Nucleus accumbens (tissue), 56 donors: Measurements from ENCODE around the gene CCNY.
"Not testable (repeated sequence)": the region's sequence is repeated elsewhere in the genome, so short reads cannot be mapped to it uniquely, and the experiment has no call there.

ENCODE experiments used
- DNase-seq, 56 donors: peaks; one replicate each; lab custom pipeline; 2025; lab: John Stamatoyannopoulos, UW

CCNY gene

GRCh38 chr10:35353805-35354204 is 17.5 kb downstream of the CCNY start:
- no peak for DNase-seq

- not testable (repeated sequence) for DNase-seq
Observed at GRCh38 chr10:35354257-35354656, 17.9 kb downstream of the CCNY start.

DNA sequence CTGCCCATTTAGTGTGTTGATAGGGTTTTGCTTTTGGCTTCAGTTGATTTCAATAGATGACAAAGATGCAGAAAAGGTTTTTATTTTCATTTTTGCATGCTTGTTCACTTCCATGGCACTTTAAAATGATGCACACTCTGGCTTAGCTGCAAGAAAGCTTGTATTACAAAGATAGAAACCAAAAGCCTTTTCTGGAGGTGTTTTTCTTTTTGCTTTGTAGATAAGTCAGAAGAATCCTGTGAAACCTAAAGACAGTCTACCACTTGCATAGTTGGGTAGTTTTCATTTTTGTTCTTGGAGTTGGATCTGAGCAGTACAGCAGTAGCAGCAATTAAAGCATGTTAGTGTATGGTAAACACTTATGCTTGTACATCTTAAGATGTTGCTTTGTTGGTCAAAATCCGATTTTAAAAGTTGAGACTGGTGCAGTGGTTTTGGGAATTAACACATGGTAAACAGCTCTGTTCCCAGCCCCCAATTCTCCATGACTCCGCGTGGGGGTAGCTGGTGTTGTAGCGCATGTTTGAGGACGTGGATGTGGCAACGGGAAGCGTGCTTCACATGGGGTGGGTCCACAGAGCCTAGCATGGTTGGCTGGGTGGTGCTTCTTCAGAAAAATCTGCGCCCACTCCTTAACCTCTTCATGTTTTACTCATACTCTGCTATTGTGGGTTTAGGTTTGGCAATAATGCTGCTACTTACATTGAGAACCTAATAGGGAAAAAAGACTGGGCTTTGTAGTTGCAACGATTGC is 19.8 kb downstream of the CCNY start:
- DNase-seq: peak in 6 of 56 donors; percentile 19 to 49 (median 30)

GRCh38 chr10:35356725-35357092 is 20.4 kb downstream of the CCNY start:
- DNase-seq: no peak

- no peak for DNase-seq
Observed at GRCh38 chr10:35359056-35359455, 22.7 kb downstream of the CCNY start.

- DNase-seq: no peak
Observed at GRCh38 chr10:35359873-35360272, 23.6 kb downstream of the CCNY start.

GRCh38 chr10:35362701-35363350 is 26.5 kb downstream of the CCNY start:
- no peak for DNase-seq

DNA sequence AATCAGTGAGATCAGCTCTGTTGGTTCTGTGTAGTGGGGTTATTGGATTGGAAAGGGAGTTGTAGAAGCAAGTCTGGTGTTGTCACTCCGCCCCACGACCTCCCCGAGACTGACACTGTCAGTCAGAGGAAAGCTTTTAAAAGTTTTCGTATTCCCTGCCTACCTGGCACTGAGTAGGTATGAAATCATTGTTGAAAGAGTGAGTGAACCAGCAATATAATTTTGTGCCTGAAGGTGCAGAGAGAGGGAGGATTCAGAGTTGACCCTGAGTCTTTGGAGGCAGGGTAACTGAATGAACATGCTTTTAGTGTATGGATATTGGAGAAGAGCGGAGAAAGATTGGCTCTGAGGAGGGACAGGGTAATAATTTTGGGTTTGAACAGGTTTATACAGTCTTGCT is 27.3 kb downstream of the CCNY start:
- no peak for DNase-seq

GRCh38 chr10:35364808-35365207 is 28.5 kb downstream of the CCNY start:
- no peak for DNase-seq

- no peak for DNase-seq
Observed at GRCh38 chr10:35365994-35366393, 29.7 kb downstream of the CCNY start.

- DNase-seq: no peak
Observed at GRCh38 chr10:35367107-35367859, 31.0 kb downstream of the CCNY start.

- no peak for DNase-seq
Observed at GRCh38 chr10:35367982-35368381, 31.7 kb downstream of the CCNY start.

DNA sequence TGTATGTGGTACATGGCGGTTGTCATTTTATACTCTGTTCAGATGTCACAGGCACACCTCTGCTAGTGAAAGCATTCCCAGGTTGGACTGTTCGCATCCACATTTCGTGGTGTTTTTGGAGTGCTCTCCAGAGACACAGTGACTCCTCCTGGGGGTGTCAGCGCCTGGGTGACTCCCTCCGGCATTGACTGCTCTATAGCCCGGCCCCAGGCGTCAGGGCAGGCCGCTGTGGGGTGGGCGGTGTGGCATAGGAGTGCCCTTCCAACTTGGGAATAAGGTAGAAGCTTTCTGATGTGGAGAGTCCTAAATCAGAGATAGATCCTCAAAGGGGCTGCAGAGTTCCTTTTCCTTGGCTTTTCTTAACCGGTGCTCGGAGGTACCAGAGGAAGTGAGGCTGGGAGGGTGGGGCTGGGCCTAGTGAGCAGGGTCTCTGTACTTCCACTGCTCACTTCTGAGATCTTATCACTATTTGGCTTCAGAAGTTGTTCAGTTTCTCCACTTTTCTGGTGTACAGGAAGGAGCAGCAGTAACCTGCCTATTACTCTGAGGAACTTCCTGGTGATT is 32.3 kb downstream of the CCNY start:
- no peak for DNase-seq

GRCh38 chr10:35369049-35369611 is 32.8 kb downstream of the CCNY start:
- no peak for DNase-seq

GRCh38 chr10:35371731-35372130 is 35.4 kb downstream of the CCNY start:
- DNase-seq: no peak

- DNase-seq: no peak
Observed at GRCh38 chr10:35372329-35372728, 36.0 kb downstream of the CCNY start.

DNA sequence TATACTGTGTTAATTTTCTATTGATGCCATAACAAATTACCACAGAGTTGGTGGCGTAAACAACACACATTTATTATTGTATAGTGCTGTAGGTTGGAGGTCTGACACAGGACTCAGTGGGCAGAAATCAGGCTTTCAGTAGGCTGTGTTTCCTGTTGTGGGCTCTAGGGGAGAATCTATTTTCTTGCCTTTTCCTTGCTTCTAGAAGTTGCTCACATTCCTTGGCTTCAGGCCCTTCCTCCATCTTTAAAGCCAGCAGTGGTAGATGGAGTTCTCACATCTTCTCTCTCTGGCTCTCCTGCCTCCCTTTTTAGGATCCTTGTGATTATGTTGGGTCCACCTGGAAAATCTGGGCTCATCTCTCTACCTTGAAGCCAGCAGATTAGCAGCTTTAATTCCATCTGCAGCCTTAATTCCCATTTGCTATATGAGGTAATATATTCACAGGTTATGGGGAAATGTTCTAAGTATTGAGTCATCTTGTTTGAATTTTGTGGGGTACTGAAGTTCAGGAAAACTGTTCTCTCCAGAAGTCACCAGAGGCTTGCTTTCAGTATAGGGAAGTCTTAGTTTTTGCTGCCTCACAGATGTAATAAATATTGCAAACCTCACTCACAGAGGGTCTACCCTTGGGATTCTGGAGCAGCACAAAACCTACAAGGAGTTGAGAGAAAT is 38.9 kb downstream of the CCNY start:
- no peak for DNase-seq

- no peak for DNase-seq
Observed at GRCh38 chr10:35377050-35377728, 40.9 kb downstream of the CCNY start.

GRCh38 chr10:35378541-35379210 is 42.4 kb downstream of the CCNY start:
- no peak for DNase-seq
